GM12878 (cell line): ENCODE results near the gene COL23A1. TPM values are rescaled to one million over a fixed set of nuclear protein-coding genes. Genes with fewer than 3 reads are reported as not detected.

ENCODE experiments used
- ATAC-seq: fragments of 200-7000 bp; cut with Tn5 transposase; 3 replicates; pipeline ENCODE4 v1.9.1; 2020; ENCODE audit warnings: mild to moderate bottlenecking, moderate library complexity
- BruUV-seq: library from RNA; stranded (reverse); fragments of 400-500 nt; replicated peaks from 2 replicates; lab custom pipeline; 2021; lab: Mats Ljungman, UMichigan
- CTCF ChIA-PET: fragments of 300-600 bp; sonication (Branson Sonifier 250); formaldehyde crosslinking; extraction: SDS; loops from one replicate; lab custom pipeline; 2021; ENCODE audit warnings: inconsistent platforms; lab: Yijun Ruan, JAX
- POLR2A ChIA-PET: fragments of 350-600 bp; formaldehyde crosslinking; extraction: SDS; loops from one replicate; lab custom pipeline; 2021; ENCODE audit warnings: inconsistent platforms; lab: Charles Lee
- RAD21 ChIA-PET: fragments of 300-600 bp; sonication (Branson Sonifier 250); formaldehyde crosslinking; loops from one replicate; lab custom pipeline; 2023; ENCODE audit warnings: antibody characterized with exemption; ENCODE audit not compliant: unreplicated experiment; lab: Charles Lee
- SMC1A ChIA-PET: fragments of 300-600 bp; sonication (Branson Sonifier 250); formaldehyde crosslinking; loops from one replicate; lab custom pipeline; 2023; ENCODE audit not compliant: unreplicated experiment, uncharacterized antibody; lab: Charles Lee
- DNase-seq: peaks from one replicate; pipeline ENCODE4 v3.0.0-alpha.2; 2011; ENCODE audit warnings: low read depth, low spot score
- FAIRE-seq: peaks from 3 replicates; lab custom pipeline; 2011; peaks lifted over from hg19 to GRCh38; lab: Jason Lieb, UNC
- H2AFZ ChIP-seq: 2 replicates; pipeline ENCODE4 v1.6.0; 2011; ENCODE audit warnings: low read depth, low read length, control low read depth; ENCODE audit not compliant: control insufficient read depth
- H3K27ac ChIP-seq: 2 replicates; pipeline ENCODE4 v1.5.1; 2011; ENCODE audit warnings: control low read depth; ENCODE audit not compliant: control insufficient read depth, insufficient read depth
- H3K27me3 ChIP-seq, 2 experiments: replicated peaks in 1 of 2; 2 replicates each; pipeline versions ENCODE4 v1.6.0 to v1.6.1; 2011; ENCODE audit warnings: low read length in 1 of 2; ENCODE audit not compliant: control insufficient read depth in 2 of 2, insufficient read depth in 2 of 2
- H3K36me3 ChIP-seq, 2 experiments: 2 replicates each; pipeline ENCODE4 v1.5.1; 2011; ENCODE audit warnings: low read length in 1 of 2; ENCODE audit not compliant: control insufficient read depth in 2 of 2, insufficient read depth in 2 of 2
- H3K4me1 ChIP-seq: 2 replicates; pipeline ENCODE4 v1.6.1; 2011; ENCODE audit warnings: mild to moderate bottlenecking, low read length, moderate library complexity, mixed read lengths; ENCODE audit not compliant: control insufficient read depth, insufficient read depth
- H3K4me2 ChIP-seq: 2 replicates; pipeline ENCODE4 v1.6.0; 2011; ENCODE audit warnings: control low read depth; ENCODE audit not compliant: control insufficient read depth, insufficient read depth
- H3K4me3 ChIP-seq: fragments of 200-600 bp; sonication (generic); 2 replicates; pipeline ENCODE4 v1.5.1; 2016
- H3K79me2 ChIP-seq: 2 replicates; pipeline ENCODE4 v1.6.0; 2011; ENCODE audit warnings: low read length; ENCODE audit not compliant: control insufficient read depth, insufficient read depth
- H3K9ac ChIP-seq: 2 replicates; pipeline ENCODE4 v1.8.0; 2011; ENCODE audit warnings: low read length, control low read depth, mixed read lengths; ENCODE audit not compliant: control insufficient read depth, insufficient read depth
- H3K9me3 ChIP-seq: replicated peaks from 3 replicates; pipeline ENCODE4 v1.5.1; 2011; ENCODE audit warnings: mild to moderate bottlenecking, low read length; ENCODE audit not compliant: control insufficient read depth, insufficient read depth
- H4K20me1 ChIP-seq: 2 replicates; pipeline ENCODE4 v1.6.0; 2011; ENCODE audit not compliant: control insufficient read depth, insufficient read depth
- BCL3 ChIP-seq: IDR thresholded peaks from 2 replicates; pipeline ENCODE4 v1.6.1; 2011; ENCODE audit warnings: borderline replicate concordance, low read depth, mild to moderate bottlenecking, moderate library complexity, low read length; ENCODE audit not compliant: insufficient read depth, poor library complexity, severe bottlenecking
- E2F4 ChIP-seq: IDR thresholded peaks from 2 replicates; pipeline ENCODE4 v1.6.1; 2012; ENCODE audit warnings: low read depth, low read length, improper control_type of control experiment
- EP300 ChIP-seq, 2 experiments: fragments of 150-350 bp in 1 of 2; IDR thresholded peaks; 2 replicates each; pipeline ENCODE4 v1.6.1; 2011 to 2012; ENCODE audit warnings: low read depth in 2 of 2, low read length in 2 of 2, borderline replicate concordance in 1 of 2, improper control_type of control experiment in 1 of 2, inconsistent platforms in 1 of 2; ENCODE audit not compliant: control insufficient read depth in 1 of 2
- ESRRA ChIP-seq: IDR thresholded peaks from 2 replicates; pipeline ENCODE4 v1.6.1; 2012; ENCODE audit warnings: mild to moderate bottlenecking, low read length, improper control_type of control experiment
- HSF1 ChIP-seq: fragments of 150-350 bp; IDR thresholded peaks from 2 replicates; pipeline ENCODE4 v1.6.1; 2014; ENCODE audit warnings: mild to moderate bottlenecking, low read depth, low read length
- IRF4 ChIP-seq: IDR thresholded peaks from 2 replicates; pipeline ENCODE4 v1.6.1; 2011; ENCODE audit warnings: low read depth, low read length
- LARP7 ChIP-seq: fragments of 450-650 bp; IDR thresholded peaks from 2 replicates; pipeline ENCODE4 v1.6.1; 2017; ENCODE audit warnings: mild to moderate bottlenecking
- MYB ChIP-seq: fragments of 150-350 bp; IDR thresholded peaks from 2 replicates; pipeline ENCODE4 v1.6.1; 2014; ENCODE audit warnings: mild to moderate bottlenecking, low read depth, low read length, borderline replicate concordance
- NFXL1 ChIP-seq: fragments of 450-650 bp; IDR thresholded peaks from 2 replicates; pipeline ENCODE4 v1.6.1; 2017; ENCODE audit warnings: antibody characterized with exemption, mild to moderate bottlenecking, borderline replicate concordance
- NFYA ChIP-seq: IDR thresholded peaks from 2 replicates; pipeline ENCODE4 v1.6.1; 2011; ENCODE audit warnings: low read depth, mild to moderate bottlenecking, low read length, improper control_type of control experiment, borderline replicate concordance
- NFYB ChIP-seq: IDR thresholded peaks from 2 replicates; pipeline ENCODE4 v1.6.1; 2011; ENCODE audit warnings: low read depth, mild to moderate bottlenecking, low read length, improper control_type of control experiment, moderate library complexity; ENCODE audit not compliant: insufficient read depth
- RELB ChIP-seq: fragments of 450-650 bp; IDR thresholded peaks from 2 replicates; pipeline ENCODE4 v1.6.1; 2017; ENCODE audit warnings: low read depth, mild to moderate bottlenecking, moderate library complexity
- SMARCA5 ChIP-seq: fragments of 450-650 bp; IDR thresholded peaks from 2 replicates; pipeline ENCODE4 v1.6.1; 2017; ENCODE audit warnings: mild to moderate bottlenecking
- SP1 ChIP-seq: IDR thresholded peaks from one replicate; pipeline ENCODE4 v1.6.1; 2011; ENCODE audit warnings: low read depth, low read length
- TAF1 ChIP-seq: IDR thresholded peaks from 2 replicates; pipeline ENCODE4 v1.6.1; 2011; ENCODE audit warnings: mild to moderate bottlenecking, low read depth, low read length, borderline replicate concordance
- TCF3 ChIP-seq: IDR thresholded peaks from 2 replicates; pipeline ENCODE4 v1.6.1; 2012; ENCODE audit warnings: low read depth, mild to moderate bottlenecking, low read length, borderline replicate concordance; ENCODE audit not compliant: insufficient read depth
- YY1 ChIP-seq: IDR thresholded peaks from 2 replicates; pipeline ENCODE4 v1.6.1; 2011; ENCODE audit warnings: low read depth, mild to moderate bottlenecking, low read length
- ZNF207 ChIP-seq: fragments of 450-650 bp; IDR thresholded peaks from 2 replicates; pipeline ENCODE4 v1.6.1; 2014; ENCODE audit warnings: antibody characterized with exemption, mild to moderate bottlenecking, borderline replicate concordance
- ZNF217 ChIP-seq: fragments of 450-650 bp; IDR thresholded peaks from 2 replicates; pipeline ENCODE4 v1.6.1; 2017; ENCODE audit warnings: antibody characterized with exemption, mild to moderate bottlenecking
- WGBS: methylation state at CpG from one replicate; pipeline ENCODE4 v1.1.6; 2016; ENCODE audit warnings: low lambda C conversion rate; ENCODE audit not compliant: insufficient replicate concordance, insufficient coverage; ENCODE audit errors: missing lambda C conversion rate; 5-methylcytosine and 5-hydroxymethylcytosine counted together
- in situ Hi-C: fragments of 300-500 bp; cut with MboI; formaldehyde crosslinking; loops from 9 replicates; pipeline ENCODE4 v1.14.3; 2018; ENCODE audit warnings: mixed read lengths
- intact Hi-C: fragments of 100-400 bp; cut with micrococcal nuclease; formaldehyde crosslinking; loops from one replicate; pipeline ENCODE4 v1.14.2; 2022; ENCODE audit not compliant: unreplicated experiment
- polyA plus RNA-seq, 11 experiments: library from polyadenylated mRNA; depleted of rRNA in 4 of 11; unstranded in 6 of 11; stranded (reverse) in 5 of 11; fragments of >200 nt; fragmentation: Nextera tagmentation in 4 of 11; fragmentation: Illumina TruSeq in 1 of 11; extraction: Ambion mirVana in 4 of 11; extraction: Trizol in 1 of 11; gene quantifications; 1 replicate in 1 of 11; 2 replicates in 10 of 11; pipeline versions ENCODE4 v1.2.1 to v1.2.3, GENCODE V29; 2011 to 2016; ENCODE audit warnings: inconsistent platforms in 2 of 11, missing spikeins in 2 of 11, low read depth in 1 of 11
- total RNA-seq, 4 experiments: library from RNA; depleted of rRNA in 3 of 4; stranded (reverse); fragments of >200 nt in 3 of 4; fragmentation: Illumina TruSeq in 1 of 4; extraction: Trizol in 1 of 4; gene quantifications; 2 replicates each; pipeline versions ENCODE4 v1.2.1 to v1.2.3, GENCODE V29; 2013 to 2021

COL23A1 gene
- total and polyA plus RNA-seq, 10 of the 15 experiments (the other 5 are each of a cell fraction or from before 2014, with no cell fraction given): 0.03 to 0.83 (median 0.09) TPM; not detected in 5

GRCh38 chr5:178630951-178631350 lies 40.8 kb upstream of the COL23A1 start:
- H3K4me2 ChIP-seq: no peak overlapping the region
- no TSS peak for BruUV-seq
- H2AFZ ChIP-seq: no peak overlapping the region

More at GRCh38 chr5:178630951-178631350, 40.8 kb upstream of the COL23A1 start:
- no peaks in the 10 kb centered on the region for H3K27me3 ChIP-seq
- H3K4me1 ChIP-seq: no peaks in the 10 kb centered on the region
- CTCF ChIA-PET: no interaction called here
- H3K9ac ChIP-seq: no peak overlapping the region
- SMC1A ChIA-PET: interaction anchor here (0.8 to 2.1 kb wide), 3 partner anchors 10 to 87 kb away, joined by 3 to 5 read pairs (median 4); no protein-coding TSS in a partner anchor
- POLR2A ChIA-PET: no interaction called here
- no peaks in the 10 kb centered on the region; the same call in 2 of the 3 replicates for H3K9me3 ChIP-seq
- no peak for ATAC-seq
- H4K20me1 ChIP-seq: no peaks in the 10 kb centered on the region
- H3K36me3 ChIP-seq: no peaks in the 10 kb centered on the region
- no peak for DNase-seq
- RAD21 ChIA-PET: interaction anchor here (0.9 kb wide), 1 partner anchor 99 kb away, joined by 3 read pairs; the partner anchor contains the start of gene ZNF354A
- intact Hi-C loops (no loop called here), in situ Hi-C loops (no loop called here)
- no peak for TF ChIP-seq TCF3
- TF ChIP-seq NFXL1: no peak
- TF ChIP-seq IRF4: no peak
- no peak for TF ChIP-seq TAF1
- no peak for TF ChIP-seq YY1
- no peak for TF ChIP-seq E2F4
- TF ChIP-seq SP1: no peak
- TF ChIP-seq RELB: no peak
- no peak for TF ChIP-seq ZNF207
- no peak for TF ChIP-seq ESRRA
- no peak for TF ChIP-seq HSF1
- TF ChIP-seq NFYB: no peak
- TF ChIP-seq MYB: no peak
- TF ChIP-seq BCL3: no peak
- no peak for TF ChIP-seq LARP7
- no peak for TF ChIP-seq NFYA
- no peak for TF ChIP-seq EP300 (IDR thresholded peaks at IDR 0.05; ENCODE audit: borderline replicate concordance in 1 of 2, control insufficient read depth in 1 of 2, low read depth in 2 of 2, low read length in 2 of 2)
- TF ChIP-seq SMARCA5: no peak
- TF ChIP-seq ZNF217: no peak
- 0% methylated on average over 2 of the region's 2 CpGs for WGBS
- no peak overlapping the region for H3K4me3 ChIP-seq
- FAIRE-seq: no peak
- H3K27ac ChIP-seq: no peak overlapping the region
- peaks cover 9% of the 10 kb centered on the region for H3K79me2 ChIP-seq
